GM12892 (cell line): Measurements from ENCODE around the gene ZNF429.

Experiments
- POLR2A ChIP-seq: IDR thresholded peaks from 2 replicates; pipeline ENCODE4 v1.6.1; 2011; ENCODE audit warnings: low read depth, low read length, control low read depth
- TAF1 ChIP-seq: IDR thresholded peaks from 2 replicates; pipeline ENCODE4 v1.6.1; 2011; ENCODE audit warnings: low read depth, mild to moderate bottlenecking, control low read depth, low read length, borderline replicate concordance

DNA sequence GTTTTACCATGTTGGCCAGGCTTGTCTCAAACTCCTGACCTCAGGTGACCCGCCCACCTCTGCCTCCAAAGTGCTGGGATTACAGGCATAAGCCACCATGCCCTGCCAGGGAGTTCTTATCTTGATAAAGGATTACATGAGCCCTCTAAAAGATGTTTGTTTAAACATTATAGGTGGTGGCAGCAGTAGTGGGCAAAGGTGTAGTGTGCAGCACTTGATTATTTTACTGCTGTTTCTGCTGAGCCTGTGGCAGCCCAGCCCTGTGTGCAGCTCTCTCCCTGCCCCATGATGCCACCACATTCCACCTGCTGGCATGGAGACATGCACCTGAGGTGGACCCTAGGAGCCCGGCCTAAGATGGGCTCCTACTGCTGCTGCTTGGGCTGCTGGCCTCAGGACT is 54.0 kb downstream of the ZNF429 start:
- TF ChIP-seq TAF1 (no peak), POLR2A (no peak)
